Endothelial cell of umbilical vein (primary cell): ENCODE results near the gene EHBP1L1. TPM values are rescaled to one million over a fixed set of nuclear protein-coding genes. Genes with fewer than 3 reads are reported as not detected.

Experiments
- BruUV-seq: library from RNA; stranded (reverse); fragments of 400-500 nt; replicated peaks from 2 replicates; lab custom pipeline; 2021; lab: Mats Ljungman, UMichigan
- CTCF ChIA-PET: fragments of 300-600, 350-600 bp; sonication (Branson Sonifier 250); formaldehyde crosslinking; loops from one replicate; lab custom pipeline; 2021; ENCODE audit warnings: antibody characterized with exemption, inconsistent platforms; lab: Charles Lee
- POLR2A ChIA-PET: fragments of 300-600, 350-600 bp; sonication (Branson Sonifier 250); formaldehyde crosslinking; loops from one replicate; lab custom pipeline; 2021; ENCODE audit warnings: antibody characterized with exemption, inconsistent platforms; lab: Charles Lee
- DNase-seq: peaks from one replicate; pipeline ENCODE4 v3.0.0-alpha.2; 2011; ENCODE audit warnings: low read depth, low spot score
- FAIRE-seq: peaks from 2 replicates; lab custom pipeline; 2011; peaks lifted over from hg19 to GRCh38; lab: Jason Lieb, UNC
- H2AFZ ChIP-seq: 2 replicates; pipeline ENCODE4 v1.6.0; 2012; ENCODE audit warnings: low read depth, low read length, control low read depth, inconsistent platforms
- H3K27ac ChIP-seq: 2 replicates; pipeline ENCODE4 v1.5.1; 2011; ENCODE audit warnings: low read depth, mild to moderate bottlenecking, control low read depth, low read length, moderate library complexity; ENCODE audit not compliant: insufficient read depth
- H3K27me3 ChIP-seq, 2 experiments: 2 replicates each; pipeline versions ENCODE4 v1.6.0 to v1.6.1; 2011; ENCODE audit warnings: low read length in 2 of 2, mixed read lengths in 1 of 2; ENCODE audit not compliant: control insufficient read depth in 2 of 2, insufficient read depth in 2 of 2
- H3K36me3 ChIP-seq, 2 experiments: 2 replicates in 1 of 2; 3 replicates in 1 of 2; pipeline ENCODE4 v1.5.1; 2011; ENCODE audit warnings: low read length in 2 of 2, mild to moderate bottlenecking in 1 of 2, moderate library complexity in 1 of 2; ENCODE audit not compliant: control insufficient read depth in 2 of 2, insufficient read depth in 2 of 2; ENCODE audit errors: extremely low read depth in 1 of 2
- H3K4me1 ChIP-seq: 3 replicates; pipeline ENCODE4 v1.5.1; 2011; ENCODE audit warnings: mild to moderate bottlenecking, low read length; ENCODE audit not compliant: control insufficient read depth, insufficient read depth; ENCODE audit errors: extremely low read depth
- H3K4me2 ChIP-seq: 2 replicates; pipeline ENCODE4 v1.6.1; 2011; ENCODE audit warnings: low read length, control low read depth, mixed read lengths; ENCODE audit not compliant: insufficient read depth
- H3K4me3 ChIP-seq, 3 experiments: fragments of 200-600 bp in 1 of 3; sonication (generic), shearing (Covaris generic) in 1 of 3; replicated peaks in 1 of 3; 2 replicates each; pipeline ENCODE4 v1.5.1; 2011 to 2016; ENCODE audit warnings: control low read depth in 3 of 3, low read length in 3 of 3, mild to moderate bottlenecking in 2 of 3, inconsistent platforms in 1 of 3, low read depth in 1 of 3, moderate library complexity in 1 of 3; ENCODE audit not compliant: insufficient read depth in 1 of 3
- H3K79me2 ChIP-seq: 2 replicates; pipeline ENCODE4 v1.6.0; 2012; ENCODE audit warnings: low read length, inconsistent platforms; ENCODE audit not compliant: control insufficient read depth, insufficient read depth
- H3K9ac ChIP-seq: replicated peaks from 2 replicates; pipeline ENCODE3; 2011; ENCODE audit warnings: low read length, control low read depth; ENCODE audit not compliant: insufficient read depth; ENCODE audit errors: extremely low read depth
- H3K9me1 ChIP-seq: replicated peaks from 3 replicates; pipeline ENCODE4 v1.6.0; 2011; ENCODE audit warnings: mild to moderate bottlenecking, low read length; ENCODE audit not compliant: control insufficient read depth, insufficient read depth; ENCODE audit errors: extremely low read depth
- H3K9me3 ChIP-seq: replicated peaks from 2 replicates; pipeline ENCODE4 v1.5.1; 2012; ENCODE audit warnings: low read length, inconsistent platforms; ENCODE audit not compliant: control insufficient read depth, insufficient read depth
- H4K20me1 ChIP-seq: replicated peaks from 2 replicates; pipeline ENCODE3; 2011; ENCODE audit warnings: mild to moderate bottlenecking, low read length; ENCODE audit not compliant: control insufficient read depth, insufficient read depth; ENCODE audit errors: extremely low read depth
- EZH2 ChIP-seq: IDR thresholded peaks from 2 replicates; pipeline ENCODE4 v1.6.1; 2012; ENCODE audit warnings: borderline replicate concordance, low read depth, mild to moderate bottlenecking, moderate library complexity, low read length, inconsistent platforms; ENCODE audit not compliant: severe bottlenecking
- FOS ChIP-seq: IDR thresholded peaks from 2 replicates; pipeline ENCODE4 v1.6.1; 2011; ENCODE audit warnings: mild to moderate bottlenecking, low read length, moderate library complexity, borderline replicate concordance; ENCODE audit not compliant: insufficient read depth
- GATA2 ChIP-seq: IDR thresholded peaks from 2 replicates; pipeline ENCODE4 v1.7.0; 2011; ENCODE audit warnings: low read depth, mild to moderate bottlenecking, moderate library complexity, mixed read lengths, low read length; ENCODE audit not compliant: insufficient read length, insufficient read depth
- JUN ChIP-seq: IDR thresholded peaks from 2 replicates; pipeline ENCODE4 v1.6.1; 2011; ENCODE audit warnings: borderline replicate concordance, low read depth; ENCODE audit not compliant: insufficient read length, insufficient read depth
- MYC ChIP-seq: IDR thresholded peaks from one replicate; pipeline ENCODE4 v1.6.1; 2011; ENCODE audit warnings: mild to moderate bottlenecking, low read depth, low read length
- POLR2A ChIP-seq: IDR thresholded peaks from 2 replicates; pipeline ENCODE4 v1.6.1; 2012; ENCODE audit warnings: low read depth, mild to moderate bottlenecking, control low read depth, low read length
- POLR2AphosphoS5 ChIP-seq: IDR thresholded peaks from 2 replicates; pipeline ENCODE4 v1.6.1; 2012; ENCODE audit warnings: low read depth, mild to moderate bottlenecking, control low read depth, low read length, moderate library complexity; ENCODE audit not compliant: insufficient read depth
- dilution Hi-C: fragments of 300-500 bp; cut with MboI; formaldehyde crosslinking; loops from one replicate; pipeline ENCODE4 v1.15.0; 2019; ENCODE audit warnings: low sequenced_read_pairs; ENCODE audit not compliant: extremely low pct_ligation_motif_present
- intact Hi-C: fragments of 100-400 bp; cut with micrococcal nuclease; formaldehyde crosslinking; loops from one replicate; pipeline ENCODE4 v1.10.0; 2022
- polyA plus RNA-seq, 4 experiments: library from polyadenylated mRNA; depleted of rRNA in 3 of 4; stranded (reverse) in 3 of 4; unstranded in 1 of 4; fragments of >200 nt; gene quantifications; 2 replicates each; pipeline versions ENCODE4 v1.2.1 to v1.2.3, GENCODE V29; 2011 to 2012; ENCODE audit warnings: missing spikeins in 1 of 4
- total RNA-seq: library from RNA; stranded (reverse); gene quantifications from 2 replicates; pipeline ENCODE4 v1.2.3, GENCODE V29; 2021
- TF ChIP-seq, protein P1 (sequence below), 2 donors: IDR thresholded peaks; 1 replicate in 1 of 2; 2 replicates in 1 of 2; pipeline ENCODE4 v1.5.1; 2011; ENCODE audit warnings: low read length in 2 of 2, mild to moderate bottlenecking in 2 of 2, moderate library complexity in 2 of 2, control low read depth in 1 of 2, inconsistent platforms in 1 of 2, low read depth in 1 of 2; ENCODE audit not compliant: insufficient read depth in 1 of 2; ENCODE audit errors: extremely low read depth in 1 of 2
- TF ChIP-seq, protein P2 (sequence below): IDR thresholded peaks from 2 replicates; pipeline ENCODE4 v1.6.1; 2011; ENCODE audit not compliant: insufficient read depth, insufficient read length

Gene EHBP1L1
- total and polyA plus RNA-seq, 2 donors (not counting 3 experiments of a cell fraction or from before 2014, with no cell fraction given): 12.7 to 19.7 TPM

DNA sequence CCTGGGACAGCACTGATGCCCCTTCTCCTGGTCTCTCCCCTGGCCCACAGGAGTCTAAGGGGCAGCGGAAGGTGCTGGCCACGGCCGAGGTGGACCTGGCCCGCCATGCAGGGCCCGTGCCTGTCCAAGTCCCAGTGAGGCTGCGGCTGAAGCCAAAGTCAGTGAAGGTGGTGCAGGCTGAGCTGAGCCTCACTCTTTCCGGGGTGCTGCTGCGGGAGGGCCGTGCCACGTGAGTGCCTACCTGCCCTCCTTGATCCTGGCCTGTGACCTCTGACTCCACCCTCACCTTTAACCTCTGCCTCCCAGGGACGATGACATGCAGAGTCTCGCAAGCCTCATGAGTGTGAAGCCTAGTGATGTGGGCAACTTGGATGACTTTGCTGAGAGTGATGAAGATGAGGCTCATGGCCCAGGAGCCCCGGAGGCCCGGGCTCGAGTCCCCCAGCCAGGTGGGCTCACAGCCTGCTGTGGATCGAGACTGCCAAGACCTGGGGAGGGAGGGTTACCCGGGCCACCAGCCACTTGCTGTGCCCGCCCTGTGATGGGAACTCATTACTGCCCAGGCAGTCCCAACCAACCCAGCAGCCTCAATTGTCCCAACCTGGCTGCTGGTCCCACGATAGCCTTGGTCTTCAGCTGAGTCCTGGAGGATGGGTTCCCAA, 4.3 kb downstream of the EHBP1L1 start:
- Histone ChIP-seq H3K4me2 (no peak overlapping the region), H3K27me3 (no peaks in the 10 kb centered on the region), H3K4me1 (peaks cover 20% of the 10 kb centered on the region), H3K27ac (no peak overlapping the region), H3K9me1 (no peaks in the 10 kb centered on the region), H4K20me1 (no peaks in the 10 kb centered on the region), H3K36me3 (no peaks in the 10 kb centered on the region), H3K4me3 (no peak overlapping the region), H3K79me2 (no peaks in the 10 kb centered on the region), H2AFZ (no peak overlapping the region), H3K9me3 (no peaks in the 10 kb centered on the region), H3K9ac (no peak overlapping the region)
- no peak for DNase-seq
- no peak for FAIRE-seq
- dilution Hi-C loops (no loop called here), intact Hi-C loops (no loop called here)
- POLR2A ChIA-PET: no interaction called here
- BruUV-seq: no TSS peak
- TF ChIP-seq, protein P1, sequence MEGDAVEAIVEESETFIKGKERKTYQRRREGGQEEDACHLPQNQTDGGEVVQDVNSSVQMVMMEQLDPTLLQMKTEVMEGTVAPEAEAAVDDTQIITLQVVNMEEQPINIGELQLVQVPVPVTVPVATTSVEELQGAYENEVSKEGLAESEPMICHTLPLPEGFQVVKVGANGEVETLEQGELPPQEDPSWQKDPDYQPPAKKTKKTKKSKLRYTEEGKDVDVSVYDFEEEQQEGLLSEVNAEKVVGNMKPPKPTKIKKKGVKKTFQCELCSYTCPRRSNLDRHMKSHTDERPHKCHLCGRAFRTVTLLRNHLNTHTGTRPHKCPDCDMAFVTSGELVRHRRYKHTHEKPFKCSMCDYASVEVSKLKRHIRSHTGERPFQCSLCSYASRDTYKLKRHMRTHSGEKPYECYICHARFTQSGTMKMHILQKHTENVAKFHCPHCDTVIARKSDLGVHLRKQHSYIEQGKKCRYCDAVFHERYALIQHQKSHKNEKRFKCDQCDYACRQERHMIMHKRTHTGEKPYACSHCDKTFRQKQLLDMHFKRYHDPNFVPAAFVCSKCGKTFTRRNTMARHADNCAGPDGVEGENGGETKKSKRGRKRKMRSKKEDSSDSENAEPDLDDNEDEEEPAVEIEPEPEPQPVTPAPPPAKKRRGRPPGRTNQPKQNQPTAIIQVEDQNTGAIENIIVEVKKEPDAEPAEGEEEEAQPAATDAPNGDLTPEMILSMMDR (IDR thresholded peaks at IDR 0.05; ENCODE audit: extremely low read depth in 1 of 2, insufficient read depth in 1 of 2, low read depth in 1 of 2, low read length in 2 of 2): no peak
- TF ChIP-seq, protein P2, sequence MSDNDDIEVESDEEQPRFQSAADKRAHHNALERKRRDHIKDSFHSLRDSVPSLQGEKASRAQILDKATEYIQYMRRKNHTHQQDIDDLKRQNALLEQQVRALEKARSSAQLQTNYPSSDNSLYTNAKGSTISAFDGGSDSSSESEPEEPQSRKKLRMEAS: no peak
- TF ChIP-seq MYC (no peak), EZH2 (no peak), POLR2A (no peak), JUN (no peak), FOS (no peak), POLR2AphosphoS5 (no peak), GATA2 (no peak)
- CTCF ChIA-PET: no interaction called here
